H1 (cell line): Measurements from ENCODE around the gene CACNG8. TPM values are rescaled to one million over a fixed set of nuclear protein-coding genes. Genes with fewer than 3 reads are reported as not detected.

Experiments used
- CTCF ChIA-PET: fragments of 300-600 bp; sonication (Branson Sonifier 250); formaldehyde crosslinking; loops from one replicate; lab custom pipeline; 2021; ENCODE audit not compliant: partially characterized antibody; lab: Charles Lee
- POLR2A ChIA-PET: fragments of 300-600 bp; sonication (Branson Sonifier 250); formaldehyde crosslinking; loops from one replicate; lab custom pipeline; 2021; ENCODE audit warnings: inconsistent platforms; ENCODE audit not compliant: partially characterized antibody; lab: Charles Lee
- DNase-seq, 2 experiments: peaks; one replicate each; pipeline versions ENCODE4 v3.0.0 to v3.0.0-alpha.2; 2010 to 2022; ENCODE audit warnings: low spot score in 2 of 2, low read depth in 1 of 2, mixed read lengths in 1 of 2
- FAIRE-seq: peaks from 2 replicates; lab custom pipeline; 2011; peaks lifted over from hg19 to GRCh38; lab: Jason Lieb, UNC
- H2AFZ ChIP-seq: 2 replicates; pipeline ENCODE4 v1.8.1; 2012; ENCODE audit warnings: low read length, inconsistent platforms
- H2AK5ac ChIP-seq: 2 replicates; pipeline ENCODE4 v1.6.1; 2013; ENCODE audit warnings: low read depth, low read length
- H2BK120ac ChIP-seq: replicated peaks from 2 replicates; pipeline ENCODE3; 2013; ENCODE audit warnings: low read depth, low read length, inconsistent platforms
- H2BK12ac ChIP-seq: 2 replicates; pipeline ENCODE4 v1.6.1; 2013; ENCODE audit warnings: low read depth, low read length
- H2BK15ac ChIP-seq: 2 replicates; pipeline ENCODE4 v1.6.1; 2013; ENCODE audit warnings: low read length
- H2BK20ac ChIP-seq: 2 replicates; pipeline ENCODE4 v1.6.1; 2013; ENCODE audit warnings: low read length
- H2BK5ac ChIP-seq: 2 replicates; pipeline ENCODE4 v1.6.1; 2013; ENCODE audit warnings: low read depth, low read length
- H3K14ac ChIP-seq: 2 replicates; pipeline ENCODE4 v1.6.1; 2013; ENCODE audit warnings: inconsistent platforms; ENCODE audit not compliant: insufficient read length
- H3K18ac ChIP-seq: 2 replicates; pipeline ENCODE4 v1.6.1; 2013; ENCODE audit warnings: low read length; ENCODE audit errors: extremely low read depth
- H3K23ac ChIP-seq: 2 replicates; pipeline ENCODE4 v1.6.1; 2013; ENCODE audit warnings: inconsistent platforms; ENCODE audit not compliant: insufficient read length
- H3K23me2 ChIP-seq: 2 replicates; pipeline ENCODE4 v1.6.1; 2013; ENCODE audit warnings: low read depth, low read length
- H3K27ac ChIP-seq: 2 replicates; pipeline ENCODE4 v1.6.1; 2011; ENCODE audit warnings: low read depth, low read length, inconsistent platforms
- H3K27me3 ChIP-seq, 4 experiments: replicated peaks in 1 of 4; 1 replicate in 1 of 4; 2 replicates in 3 of 4; pipeline versions ENCODE4 v1.6.1 to v1.8.1; 2011 to 2013; ENCODE audit warnings: low read length in 3 of 4, mild to moderate bottlenecking in 3 of 4, inconsistent platforms in 2 of 4, mixed read lengths in 2 of 4, moderate library complexity in 1 of 4; ENCODE audit not compliant: control insufficient read depth in 3 of 4, insufficient read depth in 3 of 4; ENCODE audit errors: extremely low read depth in 1 of 4
- H3K36me3 ChIP-seq, 4 experiments: 2 replicates each; pipeline versions ENCODE4 v1.6.1 to v1.8.1; 2011 to 2013; ENCODE audit warnings: mild to moderate bottlenecking in 4 of 4, low read length in 3 of 4, moderate library complexity in 2 of 4, control low read depth in 1 of 4, inconsistent platforms in 1 of 4; ENCODE audit not compliant: insufficient read depth in 4 of 4, control insufficient read depth in 2 of 4
- H3K4ac ChIP-seq: replicated peaks from 2 replicates; pipeline ENCODE3; 2013; ENCODE audit warnings: low read length, low read depth, mixed read lengths, inconsistent platforms; ENCODE audit not compliant: insufficient read length
- H3K4me1 ChIP-seq, 4 experiments: replicated peaks in 1 of 4; 1 replicate in 1 of 4; 2 replicates in 3 of 4; pipeline versions ENCODE4 v1.6.1 to v1.8.1; 2011 to 2013; ENCODE audit warnings: low read length in 3 of 4, inconsistent platforms in 2 of 4, mixed read lengths in 1 of 4; ENCODE audit not compliant: insufficient read depth in 4 of 4, control insufficient read depth in 3 of 4
- H3K4me2 ChIP-seq, 2 experiments: 2 replicates each; pipeline versions ENCODE4 v1.6.1 to v1.8.1; 2011 to 2013; ENCODE audit warnings: low read depth in 2 of 2, low read length in 2 of 2, control low read depth in 1 of 2, inconsistent platforms in 1 of 2, mild to moderate bottlenecking in 1 of 2; ENCODE audit not compliant: insufficient read depth in 1 of 2
- H3K4me3 ChIP-seq, 4 experiments: fragments of 200-600, 300-600 bp in 1 of 4; sonication (generic), shearing (Covaris generic), sonication (Bioruptor Twin) in 1 of 4; 2 replicates each; pipeline versions ENCODE4 v1.5.1 to v1.8.1; 2011 to 2016; ENCODE audit warnings: low read length in 4 of 4, low read depth in 3 of 4, control low read depth in 2 of 4, inconsistent platforms in 2 of 4, mild to moderate bottlenecking in 2 of 4, mixed read lengths in 1 of 4, moderate library complexity in 1 of 4; ENCODE audit not compliant: insufficient read depth in 2 of 4; ENCODE audit errors: extremely low read depth in 1 of 4
- H3K56ac ChIP-seq: replicated peaks from 2 replicates; pipeline ENCODE3; 2013; ENCODE audit warnings: low read depth, mild to moderate bottlenecking, mixed read lengths, low read length, inconsistent platforms; ENCODE audit not compliant: insufficient read length
- H3K79me1 ChIP-seq: 2 replicates; pipeline ENCODE4 v1.6.1; 2013; ENCODE audit warnings: low read depth, low read length, control low read depth
- H3K79me2 ChIP-seq, 2 experiments: 2 replicates each; pipeline versions ENCODE4 v1.6.1 to v1.8.1; 2012 to 2013; ENCODE audit warnings: low read length in 2 of 2, mild to moderate bottlenecking in 2 of 2, inconsistent platforms in 1 of 2; ENCODE audit not compliant: insufficient read depth in 2 of 2, control insufficient read depth in 1 of 2
- H3K9ac ChIP-seq, 4 experiments: replicated peaks in 1 of 4; 1 replicate in 1 of 4; 2 replicates in 3 of 4; pipeline versions ENCODE4 v1.6.1 to v1.8.1; 2011 to 2013; ENCODE audit warnings: low read depth in 3 of 4, low read length in 3 of 4, control low read depth in 2 of 4, mild to moderate bottlenecking in 2 of 4, moderate library complexity in 2 of 4, inconsistent platforms in 1 of 4; ENCODE audit errors: extremely low read depth in 1 of 4
- H3K9me3 ChIP-seq, 2 experiments: 2 replicates each; pipeline versions ENCODE4 v1.6.1 to v1.8.1; 2012 to 2013; ENCODE audit warnings: mild to moderate bottlenecking in 2 of 2, moderate library complexity in 2 of 2, control low read depth in 1 of 2, inconsistent platforms in 1 of 2, low read depth in 1 of 2, low read length in 1 of 2, mixed read lengths in 1 of 2; ENCODE audit not compliant: insufficient read depth in 2 of 2
- H4K20me1 ChIP-seq, 2 experiments: replicated peaks in 1 of 2; 2 replicates each; pipeline versions ENCODE3 to v1.8.1; 2011 to 2013; ENCODE audit warnings: inconsistent platforms in 2 of 2, low read length in 2 of 2, mild to moderate bottlenecking in 1 of 2; ENCODE audit not compliant: insufficient read depth in 2 of 2, control insufficient read depth in 1 of 2
- H4K5ac ChIP-seq: 2 replicates; pipeline ENCODE4 v1.6.1; 2013; ENCODE audit warnings: low read length, low read depth, mixed read lengths, inconsistent platforms; ENCODE audit not compliant: insufficient read length
- H4K8ac ChIP-seq: 2 replicates; pipeline ENCODE4 v1.8.0; 2013; ENCODE audit warnings: mild to moderate bottlenecking, moderate library complexity, low read length, inconsistent platforms; ENCODE audit not compliant: insufficient read depth; ENCODE audit errors: extremely low read depth
- H4K91ac ChIP-seq: replicated peaks from 2 replicates; pipeline ENCODE3; 2013; ENCODE audit warnings: low read length, mixed read lengths, inconsistent platforms; ENCODE audit not compliant: insufficient read length
- CHD1 ChIP-seq: IDR thresholded peaks from 2 replicates; pipeline ENCODE4 v1.6.1; 2012; ENCODE audit warnings: low read depth, low read length, improper control_type of control experiment
- CREB1 ChIP-seq: IDR thresholded peaks from 2 replicates; pipeline ENCODE4 v1.6.1; 2012; ENCODE audit warnings: inconsistent platforms
- EP300 ChIP-seq, 2 experiments: IDR thresholded peaks; 1 replicate in 1 of 2; 2 replicates in 1 of 2; pipeline ENCODE4 v1.6.1; 2011 to 2012; ENCODE audit warnings: low read depth in 2 of 2, low read length in 2 of 2, mild to moderate bottlenecking in 2 of 2, borderline replicate concordance in 1 of 2, inconsistent platforms in 1 of 2, moderate library complexity in 1 of 2
- POLR2AphosphoS5 ChIP-seq: IDR thresholded peaks from 2 replicates; pipeline ENCODE4 v1.6.1; 2011; ENCODE audit warnings: low read depth, low read length
- TBP ChIP-seq: IDR thresholded peaks from 2 replicates; pipeline ENCODE4 v1.6.1; 2011; ENCODE audit warnings: low read depth, low read length, improper control_type of control experiment
- WGBS, 2 experiments: shearing (Covaris generic) in 1 of 2; methylation state at CpG; one replicate each; pipeline versions ENCODE4 v1.1.6 to v1.1.7; 2013 to 2015; ENCODE audit warnings: low lambda C conversion rate in 2 of 2, mixed read lengths in 2 of 2, inconsistent platforms in 1 of 2, low coverage in 1 of 2, missing lambda C conversion rate in 1 of 2; ENCODE audit not compliant: insufficient replicate concordance in 2 of 2, insufficient coverage in 1 of 2, insufficient read length in 1 of 2; ENCODE audit errors: extremely low coverage in 1 of 2, missing lambda C conversion rate in 1 of 2; 5-methylcytosine and 5-hydroxymethylcytosine counted together
- polyA plus RNA-seq, 7 experiments: library from polyadenylated mRNA; depleted of rRNA in 3 of 7; stranded (reverse) in 5 of 7; unstranded in 2 of 7; fragments of >200 nt in 5 of 7; fragments of 200-250 nt in 2 of 7; gene quantifications; 1 replicate in 5 of 7; 2 replicates in 1 of 7; 4 replicates in 1 of 7; pipeline versions ENCODE4 v1.2.1 to v1.2.3, GENCODE V29; 2011 to 2013; ENCODE audit warnings: missing spikeins in 2 of 7, mixed read lengths in 2 of 7
- total RNA-seq: library from RNA; stranded (reverse); fragmentation: NEBNext Ultra II Directional; extraction: Animal tissue kit (Norgen Biotek cat#: 25700); gene quantifications from 2 replicates; pipeline ENCODE4 v1.2.1, GENCODE V29; 2021

CACNG8 gene
- total and polyA plus RNA-seq, 2 of the 8 experiments (the other 6 are each of a cell fraction or from before 2014, with no cell fraction given), result 0.41 to 4.5 TPM

- H4K20me1 ChIP-seq, result peaks cover 1 to 2% of the 10 kb centered on the region in 2 experiments
- no peak overlapping the region for H3K14ac ChIP-seq
- CTCF ChIA-PET, result interaction anchor here (1.0 to 4.6 kb wide), 4 partner anchors 23 to 59 kb away, joined by 3 to 19 read pairs (median 10); no protein-coding TSS in a partner anchor
- no peak overlapping the region for H2BK15ac ChIP-seq
- H3K18ac ChIP-seq, result no peak overlapping the region
- no peak overlapping the region for H2AK5ac ChIP-seq
- POLR2A ChIA-PET, result interaction anchor here (1.2 kb wide), 1 partner anchor 15 kb away, joined by 3 read pairs; no protein-coding TSS in a partner anchor
- no peak overlapping the region for H2BK20ac ChIP-seq
- peaks cover 0 to 17% of the 10 kb centered on the region in 2 experiments; a peak in 1 of 4 replicates for H3K79me2 ChIP-seq
- H3K56ac ChIP-seq, result no peak overlapping the region
- H4K91ac ChIP-seq, result no peak overlapping the region
- TF ChIP-seq CREB1 (no peak), TBP (no peak), CHD1 (no peak), EP300 (IDR thresholded peaks at IDR 0.05; ENCODE audit: borderline replicate concordance in 1 of 2, low read depth in 2 of 2, low read length in 2 of 2) (no peak), POLR2AphosphoS5 (no peak)
- no peak overlapping the region for H2AFZ ChIP-seq
- no peak overlapping the region for H3K9ac ChIP-seq
- no peak overlapping the region for H2BK5ac ChIP-seq
- H2BK120ac ChIP-seq, result no peak overlapping the region
- peaks cover 0 to 12% (median 3%) of the 10 kb centered on the region in 4 experiments; a peak in 5 of 7 replicates for H3K4me1 ChIP-seq
- H3K4ac ChIP-seq, result no peak overlapping the region
- no peak overlapping the region for H3K27ac ChIP-seq
- peaks cover 7 to 31% (median 12%) of the 10 kb centered on the region in 4 experiments; a peak in 6 of 8 replicates for H3K36me3 ChIP-seq
- H3K4me3 ChIP-seq, result no peak overlapping the region
- DNase-seq, result no peak
- WGBS, 2 experiments, result 90% methylated on average over 11 of the region's 11 CpGs; no CpG with 5 or more reads in 1 of the 2 experiments
- no peak overlapping the region for H4K8ac ChIP-seq
- H3K23me2 ChIP-seq, result peaks cover 17% of the 10 kb centered on the region; the same call in 1 of the 2 replicates
- no peak overlapping the region for H2BK12ac ChIP-seq
- no peak overlapping the region for H3K23ac ChIP-seq
- peaks cover 0 to 3% (median 1%) of the 10 kb centered on the region in 4 experiments; a peak in 2 of 7 replicates for H3K27me3 ChIP-seq
- no peak for FAIRE-seq
- no peaks in the 10 kb centered on the region for H3K9me3 ChIP-seq
- H3K4me2 ChIP-seq, result no peak overlapping the region; a peak in 1 of 4 replicates
- no peak overlapping the region for H4K5ac ChIP-seq
- peaks cover 6% of the 10 kb centered on the region; the same call in 1 of the 2 replicates for H3K79me1 ChIP-seq
These were observed 2.4 kb downstream of the CACNG8 start for GRCh38 chr19:53965091-53965490.
